T-helper 2 cell treated with Interferon-gamma antibody and Interleukin-4, amounts not matched to agents 5 μg/mL and 100 μg/mL, for 36 hours (primary cell): ENCODE measurements around the gene UVSSA.
"Not testable (repeated sequence)": the region's sequence is repeated elsewhere in the genome, so short reads cannot be mapped to it uniquely, and the experiment has no call there.

ENCODE experiments used
- DNase-seq: peaks from one replicate; pipeline ENCODE4 v3.0.0; 2021; ENCODE audit warnings: low spot score
- H3K27ac Mint-ChIP-seq: one replicate; pipeline ENCODE4 v1.8.0; 2021; ENCODE audit warnings: mild to moderate bottlenecking, mixed read lengths
- H3K27me3 Mint-ChIP-seq: one replicate; pipeline ENCODE4 v1.8.0; 2021; ENCODE audit warnings: low read depth, mixed read lengths
- H3K36me3 Mint-ChIP-seq: one replicate; pipeline ENCODE4 v1.8.0; 2021; ENCODE audit warnings: low read depth, mixed read lengths
- H3K4me1 Mint-ChIP-seq: one replicate; pipeline ENCODE4 v1.8.0; 2021; ENCODE audit warnings: low read depth, mixed read lengths
- H3K4me3 Mint-ChIP-seq: one replicate; pipeline ENCODE4 v1.8.0; 2022; ENCODE audit warnings: mild to moderate bottlenecking, moderate library complexity, mixed read lengths
- H3K9me3 Mint-ChIP-seq: one replicate; pipeline ENCODE4 v1.8.0; 2021; ENCODE audit warnings: mixed read lengths

Gene UVSSA

DNA sequence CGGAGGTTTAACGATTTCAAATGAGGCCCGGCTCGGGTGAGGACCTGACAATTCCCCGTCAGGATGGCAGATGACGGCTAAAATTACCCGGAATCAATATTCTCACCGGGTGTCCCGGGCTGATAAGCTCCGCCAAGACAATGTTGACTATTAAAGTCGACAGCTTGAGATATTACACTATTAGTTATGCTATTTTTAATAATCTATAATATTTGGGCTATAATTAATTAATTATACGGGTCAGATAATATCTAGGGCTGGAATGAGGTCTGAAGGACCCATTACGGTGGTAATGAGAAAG, 68.6 kb downstream of the UVSSA start:
- H3K27me3 Mint-ChIP-seq = peaks cover 6% of the 10 kb centered on the region
- no peaks in the 10 kb centered on the region for H3K4me1 Mint-ChIP-seq
- no peak overlapping the region for H3K4me3 Mint-ChIP-seq

DNA sequence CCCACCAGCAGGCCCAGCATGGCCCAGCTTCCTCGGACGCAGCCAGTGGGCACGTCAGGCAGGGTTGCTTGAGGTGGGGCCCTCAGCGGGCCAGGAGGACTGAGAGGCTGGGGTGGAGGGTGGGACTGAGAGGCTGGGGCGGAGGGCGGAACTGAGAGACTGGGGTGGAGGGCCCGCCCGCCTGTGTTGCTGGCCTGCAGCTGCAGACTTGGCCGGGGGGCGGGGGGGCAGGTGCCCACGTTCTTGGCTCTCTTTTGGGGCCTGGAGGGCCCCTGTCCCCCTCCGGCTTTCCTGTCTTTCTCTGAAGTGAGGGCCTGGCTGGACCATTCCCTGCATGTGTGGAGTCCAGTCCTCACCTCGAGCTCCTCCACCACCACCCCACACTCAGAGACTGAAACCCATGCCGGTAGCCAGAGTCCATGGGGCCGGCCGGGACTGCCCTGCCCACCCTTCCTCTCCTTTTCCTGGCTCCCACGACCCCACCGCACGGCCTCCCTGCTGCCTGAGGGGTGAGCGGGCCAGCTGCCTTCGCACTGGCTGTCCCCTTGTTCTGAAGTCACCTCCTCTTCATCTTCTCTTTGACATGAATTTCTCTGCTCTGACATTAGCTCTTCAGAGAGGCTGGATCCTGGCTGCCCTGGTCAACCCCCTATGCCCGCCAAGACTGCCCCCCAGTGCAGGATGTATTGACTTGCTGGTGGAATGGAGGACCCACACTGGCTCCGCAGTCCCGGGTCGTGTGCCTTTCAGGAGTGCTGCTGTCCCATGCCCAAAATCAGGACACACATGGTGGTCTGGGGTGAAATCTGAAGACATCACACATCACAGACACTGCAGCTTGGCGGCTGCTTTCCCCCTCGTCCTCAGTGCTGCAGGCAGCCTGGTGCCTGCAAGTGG, 69.3 kb downstream of the UVSSA start:
- peaks cover 6% of the 10 kb centered on the region for H3K27me3 Mint-ChIP-seq
- H3K36me3 Mint-ChIP-seq = no peaks in the 10 kb centered on the region
- no peak overlapping the region for H3K27ac Mint-ChIP-seq
- H3K4me1 Mint-ChIP-seq = no peaks in the 10 kb centered on the region
- H3K4me3 Mint-ChIP-seq = no peak overlapping the region
- no peaks in the 10 kb centered on the region for H3K9me3 Mint-ChIP-seq
- DNase-seq = no peak

More for the DNA sequence above, 68.6 kb downstream of the UVSSA start:
- no peaks in the 10 kb centered on the region for H3K9me3 Mint-ChIP-seq
- H3K27ac Mint-ChIP-seq = no peak overlapping the region
- no peak for DNase-seq
- H3K36me3 Mint-ChIP-seq = no peaks in the 10 kb centered on the region

DNA sequence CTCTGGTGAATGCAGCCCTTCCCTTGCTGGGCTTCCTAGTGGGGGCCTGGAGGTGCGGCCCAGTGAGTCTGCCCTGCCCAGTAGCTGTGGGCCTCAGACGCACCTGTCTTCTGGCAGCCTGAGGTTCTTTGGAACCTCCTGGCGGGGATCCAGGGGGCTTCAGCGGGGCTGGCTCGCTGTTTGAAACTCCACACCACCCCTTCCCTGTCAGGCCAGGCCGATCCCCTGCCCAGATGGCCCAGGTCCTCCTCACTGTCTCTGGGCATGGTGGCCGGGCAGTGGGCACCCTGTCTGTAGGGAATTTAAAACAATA, 69.9 kb downstream of the UVSSA start:
- Mint-ChIP-seq H3K36me3 (no peaks in the 10 kb centered on the region), H3K27ac (no peak overlapping the region), H3K4me1 (no peaks in the 10 kb centered on the region), H3K27me3 (peaks cover 6% of the 10 kb centered on the region), H3K4me3 (no peak overlapping the region), H3K9me3 (no peaks in the 10 kb centered on the region)
- DNase-seq = no peak

DNA sequence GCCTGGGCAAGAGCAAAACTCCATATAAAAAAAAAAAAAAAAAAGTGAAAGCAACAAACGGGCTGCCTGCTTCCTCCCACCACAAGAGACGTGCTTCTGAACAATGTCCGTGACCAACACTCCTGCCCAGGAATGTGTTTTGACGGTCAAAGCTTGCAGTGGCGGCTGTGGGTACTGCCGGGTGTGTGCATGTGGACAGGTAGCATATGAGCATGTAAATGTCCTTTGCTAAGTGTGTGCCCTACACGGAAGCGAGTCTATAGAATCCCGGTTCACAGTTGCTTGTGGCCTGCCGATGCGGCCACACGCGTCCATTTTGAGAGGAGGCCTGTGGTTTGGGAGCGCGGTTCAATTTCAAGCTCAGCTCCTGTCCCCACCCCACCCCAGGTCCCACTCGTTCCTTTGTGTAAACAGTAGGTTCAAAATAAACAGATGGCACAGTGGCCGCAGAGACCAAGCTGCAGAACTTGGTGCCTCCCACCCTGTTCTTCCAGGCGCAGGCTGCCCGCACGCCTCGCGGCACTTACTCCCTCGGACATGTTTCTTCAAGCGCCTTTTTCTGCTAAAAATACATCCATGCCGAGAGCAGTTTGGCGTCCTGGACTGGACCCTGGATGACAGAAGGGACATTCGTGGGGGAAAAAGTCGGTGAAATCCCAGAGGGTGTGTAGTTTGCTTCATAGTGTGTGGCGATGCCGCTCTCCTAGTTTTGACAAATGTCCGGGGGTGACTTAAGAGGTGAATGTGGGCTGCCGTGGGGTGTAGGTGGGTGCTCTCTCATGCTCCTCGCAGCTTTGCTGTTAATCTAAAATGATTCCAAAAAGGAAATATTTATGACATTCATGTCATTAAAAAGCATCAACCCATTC, 70.7 kb downstream of the UVSSA start:
- DNase-seq = no peak
- Mint-ChIP-seq H3K9me3 (no peaks in the 10 kb centered on the region), H3K36me3 (no peaks in the 10 kb centered on the region), H3K4me1 (no peaks in the 10 kb centered on the region), H3K27me3 (peaks cover 8% of the 10 kb centered on the region), H3K4me3 (no peak overlapping the region), H3K27ac (no peak overlapping the region)

DNA sequence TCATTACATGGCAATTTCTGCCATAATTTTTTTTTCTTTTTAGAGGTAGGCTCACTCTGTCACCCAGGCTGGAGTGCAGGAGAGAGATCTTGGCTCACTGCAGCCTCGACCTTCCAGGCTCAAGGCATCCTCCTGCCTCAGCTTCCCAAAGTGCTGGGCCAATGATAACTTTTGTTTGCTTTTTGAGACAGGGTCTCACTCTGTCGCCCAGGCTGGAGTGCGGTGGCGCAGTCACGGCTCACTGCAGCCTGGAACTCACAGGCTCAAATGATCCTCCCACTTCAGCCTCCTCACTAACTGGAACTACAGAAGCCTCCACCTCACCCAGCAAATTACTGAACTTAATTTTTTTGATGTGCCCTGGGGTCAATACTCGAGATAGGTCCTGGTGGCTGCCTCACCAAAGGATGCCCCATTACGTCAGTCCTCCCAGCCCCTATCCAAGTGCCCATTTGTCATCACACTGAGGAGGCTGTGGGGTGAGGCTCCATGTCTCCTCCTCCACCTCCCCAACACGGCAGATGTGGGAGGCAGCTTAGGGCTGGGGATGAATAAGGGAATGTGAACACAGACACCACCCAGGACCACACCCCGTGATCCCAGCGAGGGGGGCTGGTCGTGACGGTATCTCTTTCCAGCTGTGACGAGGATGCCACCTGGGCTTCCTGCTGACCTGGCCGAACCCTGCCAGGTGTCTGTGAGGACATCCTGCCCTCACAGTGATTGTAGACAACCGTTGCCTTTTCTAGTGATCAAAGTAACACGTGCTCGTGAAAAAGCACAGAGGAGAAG, 71.7 kb downstream of the UVSSA start:
- Mint-ChIP-seq H3K27me3 (peaks cover 6% of the 10 kb centered on the region), H3K9me3 (no peaks in the 10 kb centered on the region), H3K27ac (no peak overlapping the region), H3K4me1 (no peaks in the 10 kb centered on the region), H3K36me3 (no peaks in the 10 kb centered on the region), H3K4me3 (no peak overlapping the region)
- no peak for DNase-seq

DNA sequence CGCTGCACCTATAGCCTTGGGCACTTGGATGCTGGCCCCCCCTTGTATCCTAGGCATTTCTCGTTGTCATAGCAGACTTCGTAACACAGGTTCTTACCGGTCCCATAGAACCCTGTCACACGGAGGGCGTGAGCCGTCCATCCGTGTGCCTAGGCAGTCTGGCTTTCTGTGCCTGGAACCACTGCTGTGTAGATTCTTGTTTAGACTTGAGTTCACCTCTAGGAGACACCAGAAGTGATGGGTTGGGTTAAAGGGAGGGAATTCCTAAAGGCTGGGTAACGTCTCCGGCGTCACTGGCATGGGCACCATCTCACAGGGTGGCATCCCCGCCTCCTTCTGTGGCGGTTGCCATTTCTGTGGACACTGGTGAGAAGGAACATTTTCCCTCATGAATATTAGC, 72.7 kb downstream of the UVSSA start:
- no peaks in the 10 kb centered on the region for H3K36me3 Mint-ChIP-seq
- H3K4me3 Mint-ChIP-seq = no peak overlapping the region
- no peaks in the 10 kb centered on the region for H3K4me1 Mint-ChIP-seq
- H3K27me3 Mint-ChIP-seq = peaks cover 6% of the 10 kb centered on the region
- DNase-seq = no peak
- no peak overlapping the region for H3K27ac Mint-ChIP-seq
- no peaks in the 10 kb centered on the region for H3K9me3 Mint-ChIP-seq

DNA sequence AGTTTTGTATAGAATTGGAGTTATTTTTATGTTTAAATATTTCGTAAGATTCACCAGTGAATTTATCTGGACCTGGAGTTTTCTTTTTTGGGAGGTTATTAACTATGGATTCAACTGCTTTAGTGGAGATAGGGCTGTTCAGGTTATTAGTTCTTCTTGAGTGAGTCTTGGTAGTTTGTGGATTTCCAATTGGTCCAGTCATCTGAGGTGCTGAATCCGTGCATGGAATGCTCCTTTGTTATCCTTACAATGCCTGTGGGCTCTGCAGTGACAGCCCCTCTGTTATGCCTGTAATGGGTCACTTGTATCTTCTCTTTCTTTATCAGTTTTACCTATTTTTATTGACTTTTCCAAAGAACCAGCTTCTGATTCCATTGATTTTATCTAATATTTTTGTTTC, 74.6 kb downstream of the UVSSA start:
- H3K4me3 Mint-ChIP-seq = no peak overlapping the region
- no peaks in the 10 kb centered on the region for H3K36me3 Mint-ChIP-seq
- no peak for DNase-seq
- no peak overlapping the region for H3K27ac Mint-ChIP-seq
- no peaks in the 10 kb centered on the region for H3K4me1 Mint-ChIP-seq
- peaks cover 1% of the 10 kb centered on the region for H3K27me3 Mint-ChIP-seq
- H3K9me3 Mint-ChIP-seq = no peaks in the 10 kb centered on the region

DNA sequence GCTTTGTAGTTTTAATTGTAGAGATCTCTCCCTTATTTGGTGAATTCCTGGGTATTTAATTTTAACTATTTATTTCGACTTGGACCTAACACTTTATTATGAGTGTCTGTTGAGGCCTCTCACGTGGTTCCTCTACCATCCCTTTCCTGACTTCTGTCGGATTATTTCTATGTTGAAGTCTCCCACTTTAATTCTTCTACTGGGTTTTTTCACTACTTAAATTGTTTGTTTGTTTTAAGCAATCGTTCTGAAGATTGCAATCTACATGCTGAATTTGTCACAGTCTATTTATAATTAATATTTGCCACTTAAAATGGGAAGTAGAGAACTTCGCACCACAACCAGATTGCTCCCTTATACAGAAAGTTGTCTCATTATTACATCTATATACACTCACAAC, 80.0 kb downstream of the UVSSA start:
- no peak for DNase-seq
- Mint-ChIP-seq H3K27me3 (peaks cover 1% of the 10 kb centered on the region), H3K4me3 (no peak overlapping the region)

DNA sequence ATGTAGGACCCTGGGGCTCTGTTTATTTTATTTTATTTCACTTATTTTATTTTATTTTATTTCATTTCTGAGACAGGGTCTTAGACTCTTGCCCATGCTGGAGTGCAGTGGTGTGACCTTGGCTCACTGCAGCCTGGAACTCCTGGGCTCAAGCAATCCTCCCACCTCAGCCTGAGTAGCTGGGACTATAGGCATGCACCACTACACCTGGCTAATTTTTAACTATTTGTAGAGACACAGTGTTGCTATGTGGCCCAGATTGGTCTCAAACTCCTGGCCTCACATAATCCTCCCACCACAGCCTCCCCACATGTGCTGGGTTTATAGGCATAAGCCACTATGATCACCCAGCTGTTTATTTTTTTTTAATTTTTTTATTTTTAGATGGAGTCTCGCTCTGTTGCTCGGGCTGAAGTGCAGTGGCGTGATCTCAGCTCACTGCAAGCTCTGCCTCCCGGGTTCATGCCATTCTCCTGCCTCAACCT, 96.7 kb downstream of the UVSSA start:
- not testable (repeated sequence) for H3K27ac Mint-ChIP-seq, H3K36me3 Mint-ChIP-seq, H3K4me3 Mint-ChIP-seq, DNase-seq, H3K4me1 Mint-ChIP-seq, H3K27me3 Mint-ChIP-seq, H3K9me3 Mint-ChIP-seq

More for the DNA sequence above, 80.0 kb downstream of the UVSSA start:
- Mint-ChIP-seq H3K36me3 (no peaks in the 10 kb centered on the region), H3K27ac (no peak overlapping the region), H3K9me3 (no peaks in the 10 kb centered on the region), H3K4me1 (no peaks in the 10 kb centered on the region)
